NCI-H2107 treated with DMSO at 0.1 percent for 48 hours (cell line): Measurements from ENCODE around the gene GRB7.
"Not testable (repeated sequence)": the region's sequence is repeated elsewhere in the genome, so short reads cannot be mapped to it uniquely, and the experiment has no call there.

ENCODE experiments used
- DNase-seq: peaks from one replicate; lab custom pipeline; 2025; ENCODE audit not compliant: unreplicated experiment; lab: John Stamatoyannopoulos, UW

Gene GRB7

DNA sequence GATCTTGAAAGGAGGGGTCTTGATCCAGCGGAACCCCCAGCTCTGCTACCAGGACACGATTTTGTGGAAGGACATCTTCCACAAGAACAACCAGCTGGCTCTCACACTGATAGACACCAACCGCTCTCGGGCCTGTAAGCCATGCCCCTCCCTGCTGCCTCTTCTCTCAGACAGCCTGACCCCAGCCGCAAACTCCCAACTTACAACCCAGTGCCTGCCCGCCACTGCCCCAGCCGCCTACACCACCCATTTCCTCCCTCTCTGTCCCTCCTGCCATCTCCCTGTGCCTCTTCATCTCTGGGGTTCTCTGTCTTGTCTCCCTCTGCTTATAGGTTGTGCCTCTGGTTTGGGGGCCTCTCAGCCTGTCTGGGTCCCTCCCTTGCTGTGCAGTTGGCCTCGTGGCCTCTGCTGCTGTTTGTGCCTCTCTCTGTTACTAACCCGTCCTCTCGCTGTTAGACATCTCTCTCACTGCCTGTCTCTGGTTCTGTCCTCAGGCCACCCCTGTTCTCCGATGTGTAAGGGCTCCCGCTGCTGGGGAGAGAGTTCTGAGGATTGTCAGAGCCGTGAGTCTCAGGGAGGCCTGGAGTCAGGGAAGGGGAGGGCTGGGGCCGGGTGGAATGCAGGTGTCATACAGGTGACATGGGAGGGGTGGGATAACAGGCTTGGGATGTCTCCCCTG lies 28.3 kb upstream of the GRB7 start:
- DNase-seq: no peak

DNA sequence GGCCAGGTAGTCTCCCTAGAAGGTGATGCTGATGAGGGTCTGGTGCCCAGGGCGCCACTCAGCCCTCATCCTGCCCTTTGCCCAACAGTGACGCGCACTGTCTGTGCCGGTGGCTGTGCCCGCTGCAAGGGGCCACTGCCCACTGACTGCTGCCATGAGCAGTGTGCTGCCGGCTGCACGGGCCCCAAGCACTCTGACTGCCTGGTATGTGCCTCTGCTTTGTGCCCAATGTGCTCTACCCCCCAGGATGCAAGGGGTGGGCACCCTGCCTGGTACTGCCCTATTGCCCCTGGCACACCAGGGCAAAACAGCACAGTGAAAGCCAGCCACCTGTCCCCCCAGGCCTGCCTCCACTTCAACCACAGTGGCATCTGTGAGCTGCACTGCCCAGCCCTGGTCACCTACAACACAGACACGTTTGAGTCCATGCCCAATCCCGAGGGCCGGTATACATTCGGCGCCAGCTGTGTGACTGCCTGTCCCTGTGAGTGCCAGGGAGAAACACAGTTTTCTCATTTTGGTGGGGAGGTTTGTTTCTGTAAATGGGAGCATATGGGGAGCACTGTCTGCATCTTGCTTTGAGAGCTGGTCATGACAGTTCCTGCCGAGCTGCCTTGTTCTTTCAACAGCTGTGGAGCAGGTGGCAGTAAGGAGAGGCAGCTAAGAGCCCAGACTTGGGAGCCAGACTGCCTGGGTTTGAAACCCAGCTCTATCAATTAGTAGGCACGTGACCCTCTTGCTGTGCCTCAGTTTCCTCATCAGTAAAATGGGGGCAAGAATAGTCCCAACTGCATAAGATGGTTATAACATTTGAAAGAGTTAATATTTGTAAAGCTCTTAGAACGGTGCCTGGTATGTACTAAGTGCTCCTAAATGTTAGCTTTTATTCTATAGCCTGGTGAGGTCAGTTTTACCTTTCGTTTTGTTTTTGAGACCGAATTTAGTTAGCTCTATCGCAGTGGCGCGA lies 27.5 kb upstream of the GRB7 start:
- DNase-seq: no peak

DNA sequence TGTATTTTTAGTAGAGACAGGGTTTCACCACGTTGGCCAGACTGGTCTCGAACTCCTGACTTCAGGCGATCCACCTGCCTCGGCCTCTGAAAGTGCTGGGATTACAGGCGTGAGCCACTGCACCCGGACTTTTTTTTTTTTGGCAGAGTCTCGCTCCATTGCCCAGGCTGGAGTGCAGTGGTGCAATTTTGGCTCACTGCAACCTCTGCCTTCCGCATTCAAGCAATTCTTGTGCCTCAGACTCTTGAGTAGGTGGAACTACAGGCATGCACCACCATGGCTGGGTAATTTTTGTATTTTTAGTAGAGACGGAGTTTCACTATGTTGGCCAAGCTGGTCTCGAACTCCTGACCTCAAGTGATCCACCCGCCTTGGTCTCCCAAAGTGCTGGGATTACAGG lies 26.7 kb upstream of the GRB7 start:
- not testable (repeated sequence) for DNase-seq

DNA sequence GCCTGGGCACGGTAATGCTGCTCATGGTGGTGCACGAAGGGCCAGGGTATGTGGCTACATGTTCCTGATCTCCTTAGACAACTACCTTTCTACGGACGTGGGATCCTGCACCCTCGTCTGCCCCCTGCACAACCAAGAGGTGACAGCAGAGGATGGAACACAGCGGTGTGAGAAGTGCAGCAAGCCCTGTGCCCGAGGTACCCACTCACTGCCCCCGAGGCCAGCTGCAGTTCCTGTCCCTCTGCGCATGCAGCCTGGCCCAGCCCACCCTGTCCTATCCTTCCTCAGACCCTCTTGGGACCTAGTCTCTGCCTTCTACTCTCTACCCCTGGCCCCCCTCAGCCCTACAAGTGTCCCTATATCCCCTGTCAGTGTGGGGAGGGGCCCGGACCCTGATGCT lies 25.9 kb upstream of the GRB7 start:
- no peak for DNase-seq

DNA sequence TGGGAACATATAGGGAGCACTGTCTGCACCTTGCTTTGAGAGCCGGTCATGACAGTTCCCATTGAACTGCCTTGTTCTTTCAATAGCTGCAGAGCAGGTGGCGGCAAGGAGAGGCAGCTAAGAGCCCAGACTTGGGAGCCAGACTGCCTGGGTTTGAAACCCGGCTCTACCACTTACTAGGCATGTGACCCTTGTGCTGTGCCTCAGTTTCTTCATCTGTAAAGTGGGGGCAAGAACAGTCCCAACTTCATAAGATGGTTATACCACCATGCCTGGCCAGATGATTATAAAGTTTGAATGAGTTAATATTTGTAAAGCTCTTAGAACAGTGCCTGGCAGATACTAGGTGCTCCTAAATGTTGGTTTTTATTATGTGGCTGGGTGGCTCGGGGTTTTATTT lies 23.5 kb upstream of the GRB7 start:
- no peak for DNase-seq

DNA sequence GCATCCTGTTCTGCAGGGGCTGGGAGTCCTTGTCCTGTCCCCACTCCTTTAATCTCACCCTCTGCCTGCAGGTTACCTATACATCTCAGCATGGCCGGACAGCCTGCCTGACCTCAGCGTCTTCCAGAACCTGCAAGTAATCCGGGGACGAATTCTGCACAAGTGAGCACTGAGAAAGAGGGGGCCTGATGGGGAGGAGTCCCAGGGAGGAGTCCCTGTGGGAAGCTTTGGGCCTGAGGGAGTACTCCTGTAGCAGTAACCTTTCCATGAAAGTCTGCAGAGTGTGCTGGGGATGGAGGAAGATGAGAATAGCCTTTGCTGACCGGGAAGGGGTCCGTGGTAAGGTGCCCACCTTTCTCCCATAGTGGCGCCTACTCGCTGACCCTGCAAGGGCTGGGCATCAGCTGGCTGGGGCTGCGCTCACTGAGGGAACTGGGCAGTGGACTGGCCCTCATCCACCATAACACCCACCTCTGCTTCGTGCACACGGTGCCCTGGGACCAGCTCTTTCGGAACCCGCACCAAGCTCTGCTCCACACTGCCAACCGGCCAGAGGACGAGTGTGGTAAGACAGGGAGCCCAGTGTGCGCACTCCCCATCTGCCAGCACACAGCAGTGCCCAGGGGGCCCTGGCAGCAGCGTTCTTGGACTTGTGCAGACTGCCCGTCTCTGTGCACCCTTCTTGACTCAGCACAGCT lies 22.2 kb upstream of the GRB7 start:
- DNase-seq: no peak

DNA sequence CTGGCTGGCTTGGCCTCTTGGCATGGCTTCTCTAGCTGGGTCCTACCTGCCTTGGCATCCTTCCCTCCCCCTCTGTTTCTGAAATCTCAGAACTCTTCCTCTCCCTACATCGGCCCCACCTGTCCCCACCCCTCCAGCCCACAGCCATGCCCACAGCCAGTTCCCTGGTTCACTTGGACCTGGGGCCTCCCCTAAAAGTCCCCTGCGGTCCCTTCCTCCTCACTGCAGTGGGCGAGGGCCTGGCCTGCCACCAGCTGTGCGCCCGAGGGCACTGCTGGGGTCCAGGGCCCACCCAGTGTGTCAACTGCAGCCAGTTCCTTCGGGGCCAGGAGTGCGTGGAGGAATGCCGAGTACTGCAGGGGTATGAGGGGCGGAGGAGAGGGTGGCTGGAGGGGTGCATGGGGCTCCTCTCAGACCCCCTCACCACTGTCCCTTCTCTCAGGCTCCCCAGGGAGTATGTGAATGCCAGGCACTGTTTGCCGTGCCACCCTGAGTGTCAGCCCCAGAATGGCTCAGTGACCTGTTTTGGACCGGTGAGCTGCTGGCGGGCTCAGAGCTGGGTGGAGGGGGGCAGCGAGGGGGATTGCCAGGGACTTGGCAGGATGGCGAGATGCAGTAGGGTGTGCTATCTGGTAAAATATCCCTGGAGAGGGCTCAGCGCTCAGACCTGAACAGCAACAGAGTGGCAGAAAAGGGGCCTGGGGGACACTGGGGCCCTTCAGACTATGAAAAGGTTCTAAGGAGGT lies 21.5 kb upstream of the GRB7 start:
- DNase-seq: no peak

DNA sequence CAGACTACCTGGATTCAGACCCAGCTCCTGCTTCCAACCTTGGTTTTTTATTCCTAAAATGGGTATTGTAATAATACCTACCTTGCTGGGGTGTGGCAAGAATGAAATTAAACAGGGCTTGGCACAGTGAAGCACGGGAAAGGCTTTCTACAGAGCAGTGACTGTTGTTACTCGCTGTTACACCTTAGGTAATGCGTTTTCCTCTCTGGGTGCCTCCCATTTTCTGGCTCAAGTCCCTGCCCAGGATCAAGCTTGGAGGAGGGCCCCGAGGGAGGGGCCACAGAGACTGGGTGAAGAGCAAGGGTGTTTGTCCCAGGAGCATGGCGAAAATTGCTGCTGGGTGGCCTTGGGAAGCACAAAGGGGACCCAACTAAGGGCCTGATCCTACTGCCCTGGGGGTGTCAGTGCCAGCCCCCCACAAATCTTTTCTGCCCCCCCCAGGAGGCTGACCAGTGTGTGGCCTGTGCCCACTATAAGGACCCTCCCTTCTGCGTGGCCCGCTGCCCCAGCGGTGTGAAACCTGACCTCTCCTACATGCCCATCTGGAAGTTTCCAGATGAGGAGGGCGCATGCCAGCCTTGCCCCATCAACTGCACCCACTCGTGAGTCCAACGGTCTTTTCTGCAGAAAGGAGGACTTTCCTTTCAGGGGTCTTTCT lies 20.7 kb upstream of the GRB7 start:
- no peak for DNase-seq

DNA sequence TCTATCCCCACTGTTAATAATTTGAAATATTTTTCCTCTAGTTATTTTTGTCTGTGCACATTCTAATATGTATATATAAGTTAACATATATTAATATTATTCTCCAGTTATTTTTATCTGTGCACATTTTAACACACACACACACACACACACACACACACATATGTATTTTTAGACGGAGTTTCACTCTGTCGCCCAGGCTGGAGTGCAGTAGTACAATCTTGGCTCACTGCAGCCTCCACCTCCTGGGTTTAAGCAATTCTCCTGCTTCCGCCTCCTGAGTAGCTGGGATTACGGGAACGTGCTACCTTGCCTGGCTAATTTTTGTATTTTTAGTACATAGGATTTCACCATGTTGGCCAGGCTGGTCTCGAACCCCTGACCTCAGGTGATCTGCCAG lies 20.1 kb upstream of the GRB7 start:
- DNase-seq: no peak

DNA sequence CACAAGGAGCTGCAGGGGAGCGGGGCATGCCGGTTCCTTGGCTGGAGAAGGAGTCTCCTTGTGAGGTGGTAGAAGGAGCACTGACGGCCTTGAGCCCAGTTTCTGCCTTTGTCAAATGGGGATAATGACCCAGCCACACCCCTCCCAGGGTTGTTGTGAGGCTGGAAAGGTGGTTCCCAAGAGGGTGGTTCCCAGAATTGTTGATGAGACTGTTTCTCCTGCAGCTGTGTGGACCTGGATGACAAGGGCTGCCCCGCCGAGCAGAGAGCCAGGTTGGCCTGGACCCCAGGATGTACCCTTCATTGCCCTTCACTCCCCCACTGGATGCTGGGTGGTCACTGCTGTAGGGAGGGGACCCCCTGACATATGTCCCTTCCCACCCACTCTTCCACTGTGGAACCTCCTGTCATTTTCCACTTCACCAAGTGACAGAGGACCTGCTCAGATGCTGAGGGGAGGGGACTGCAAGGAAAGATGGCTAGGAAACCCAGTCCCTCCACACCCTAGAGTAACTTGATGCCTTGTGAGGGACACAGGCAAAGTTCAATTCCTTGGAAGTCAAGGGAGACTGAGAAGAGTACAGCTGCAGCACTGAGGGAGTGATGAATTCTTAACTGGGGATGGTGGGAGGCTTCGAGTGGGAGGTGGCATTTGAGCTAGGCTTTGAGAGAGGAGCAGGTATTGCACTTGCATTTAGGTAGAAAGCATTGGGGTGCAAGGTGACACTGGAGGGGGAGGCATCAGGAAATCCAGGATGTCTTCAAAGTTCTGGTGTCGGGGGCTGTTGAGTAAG lies 18.0 kb upstream of the GRB7 start:
- no peak for DNase-seq

DNA sequence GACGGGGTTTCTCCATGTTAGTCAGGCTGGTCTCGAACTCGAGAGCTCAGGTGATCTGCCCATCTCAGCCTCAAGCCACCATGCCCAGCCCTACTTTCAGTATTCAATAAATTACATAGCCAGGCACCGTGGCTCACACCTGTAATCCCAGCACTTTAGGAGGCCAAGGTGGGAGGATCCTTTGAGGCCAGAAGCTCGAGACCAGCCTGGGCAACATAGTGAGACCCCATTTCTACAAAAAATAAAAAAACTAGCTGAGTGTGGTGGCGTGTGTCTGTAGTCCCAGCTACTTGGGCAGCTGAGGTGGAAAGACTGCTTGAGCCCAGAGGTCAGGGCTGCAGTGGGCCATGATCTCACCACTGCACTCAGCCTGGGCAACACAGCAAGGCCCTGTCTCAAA lies 15.6 kb upstream of the GRB7 start:
- DNase-seq: no peak

DNA sequence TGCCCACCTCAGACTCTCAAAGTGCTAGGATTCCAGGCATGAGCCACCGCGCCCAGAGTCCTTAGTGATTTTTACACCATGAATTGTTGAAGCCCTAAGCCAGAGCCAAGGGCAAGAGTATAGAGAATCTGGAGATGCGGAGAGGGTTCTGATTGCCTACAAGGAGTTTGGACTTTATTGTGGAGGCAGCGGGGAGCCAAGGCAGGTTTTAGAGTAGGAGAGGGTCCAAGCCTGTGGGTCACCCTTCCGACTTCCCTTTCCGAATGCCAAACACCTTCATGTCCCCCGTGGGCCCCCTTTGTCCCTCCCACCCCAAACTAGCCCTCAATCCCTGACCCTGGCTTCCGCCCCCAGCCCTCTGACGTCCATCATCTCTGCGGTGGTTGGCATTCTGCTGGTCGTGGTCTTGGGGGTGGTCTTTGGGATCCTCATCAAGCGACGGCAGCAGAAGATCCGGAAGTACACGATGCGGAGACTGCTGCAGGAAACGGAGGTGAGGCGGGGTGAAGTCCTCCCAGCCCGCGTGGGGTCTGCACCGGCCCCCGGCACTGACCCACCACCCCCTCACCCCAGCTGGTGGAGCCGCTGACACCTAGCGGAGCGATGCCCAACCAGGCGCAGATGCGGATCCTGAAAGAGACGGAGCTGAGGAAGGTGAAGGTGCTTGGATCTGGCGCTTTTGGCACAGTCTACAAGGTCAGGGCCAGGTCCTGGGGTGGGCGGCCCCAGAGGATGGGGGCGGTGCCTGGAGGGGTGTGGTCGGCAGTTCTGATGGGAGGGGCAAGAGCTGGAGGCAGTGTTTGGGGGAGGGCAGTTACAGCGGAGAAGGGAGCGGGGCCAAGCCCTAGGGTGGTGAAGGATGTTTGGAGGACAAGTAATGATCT lies 14.5 kb upstream of the GRB7 start:
- DNase-seq: no peak

DNA sequence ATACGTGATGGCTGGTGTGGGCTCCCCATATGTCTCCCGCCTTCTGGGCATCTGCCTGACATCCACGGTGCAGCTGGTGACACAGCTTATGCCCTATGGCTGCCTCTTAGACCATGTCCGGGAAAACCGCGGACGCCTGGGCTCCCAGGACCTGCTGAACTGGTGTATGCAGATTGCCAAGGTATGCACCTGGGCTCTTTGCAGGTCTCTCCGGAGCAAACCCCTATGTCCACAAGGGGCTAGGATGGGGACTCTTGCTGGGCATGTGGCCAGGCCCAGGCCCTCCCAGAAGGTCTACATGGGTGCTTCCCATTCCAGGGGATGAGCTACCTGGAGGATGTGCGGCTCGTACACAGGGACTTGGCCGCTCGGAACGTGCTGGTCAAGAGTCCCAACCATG lies 13.0 kb upstream of the GRB7 start:
- no peak for DNase-seq

DNA sequence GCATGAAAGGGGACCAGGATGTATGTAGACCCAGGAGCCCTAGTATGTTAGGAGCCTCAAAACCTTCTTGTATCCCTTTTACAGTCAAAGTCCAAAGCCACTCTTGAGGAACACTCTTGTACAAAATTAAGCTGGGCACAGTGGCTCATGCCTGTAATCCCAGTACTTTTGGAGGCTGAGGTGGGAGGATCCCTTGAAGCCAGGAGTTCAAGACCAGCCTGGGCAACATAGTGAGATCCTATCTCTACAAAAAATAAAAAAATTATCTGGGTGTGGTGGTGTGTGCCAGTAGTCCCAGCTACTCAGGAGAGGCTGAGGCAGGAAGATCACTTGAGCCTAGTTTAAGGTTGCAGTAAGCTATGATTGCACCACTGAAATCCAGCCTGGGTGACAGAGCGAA lies 11.8 kb upstream of the GRB7 start:
- DNase-seq: not testable (repeated sequence)

DNA sequence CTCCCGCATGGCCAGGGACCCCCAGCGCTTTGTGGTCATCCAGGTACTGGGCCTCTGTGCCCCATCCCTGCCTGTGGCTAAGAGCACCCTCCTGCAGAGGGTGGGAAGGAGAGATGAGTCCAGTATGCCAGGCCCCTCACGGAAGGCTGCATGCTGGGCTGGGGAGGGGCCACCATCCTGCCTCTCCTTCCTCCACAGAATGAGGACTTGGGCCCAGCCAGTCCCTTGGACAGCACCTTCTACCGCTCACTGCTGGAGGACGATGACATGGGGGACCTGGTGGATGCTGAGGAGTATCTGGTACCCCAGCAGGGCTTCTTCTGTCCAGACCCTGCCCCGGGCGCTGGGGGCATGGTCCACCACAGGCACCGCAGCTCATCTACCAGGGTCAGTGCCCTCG lies 11.1 kb upstream of the GRB7 start:
- DNase-seq: no peak

DNA sequence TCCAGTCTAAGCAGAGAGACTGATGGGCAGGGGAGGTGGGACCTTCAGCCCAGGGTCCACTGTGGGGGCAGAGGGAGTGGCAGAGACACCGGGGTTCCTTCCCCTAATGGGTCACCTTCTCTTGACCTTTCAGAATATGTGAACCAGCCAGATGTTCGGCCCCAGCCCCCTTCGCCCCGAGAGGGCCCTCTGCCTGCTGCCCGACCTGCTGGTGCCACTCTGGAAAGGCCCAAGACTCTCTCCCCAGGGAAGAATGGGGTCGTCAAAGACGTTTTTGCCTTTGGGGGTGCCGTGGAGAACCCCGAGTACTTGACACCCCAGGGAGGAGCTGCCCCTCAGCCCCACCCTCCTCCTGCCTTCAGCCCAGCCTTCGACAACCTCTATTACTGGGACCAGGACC lies 10.2 kb upstream of the GRB7 start:
- DNase-seq: no peak

DNA sequence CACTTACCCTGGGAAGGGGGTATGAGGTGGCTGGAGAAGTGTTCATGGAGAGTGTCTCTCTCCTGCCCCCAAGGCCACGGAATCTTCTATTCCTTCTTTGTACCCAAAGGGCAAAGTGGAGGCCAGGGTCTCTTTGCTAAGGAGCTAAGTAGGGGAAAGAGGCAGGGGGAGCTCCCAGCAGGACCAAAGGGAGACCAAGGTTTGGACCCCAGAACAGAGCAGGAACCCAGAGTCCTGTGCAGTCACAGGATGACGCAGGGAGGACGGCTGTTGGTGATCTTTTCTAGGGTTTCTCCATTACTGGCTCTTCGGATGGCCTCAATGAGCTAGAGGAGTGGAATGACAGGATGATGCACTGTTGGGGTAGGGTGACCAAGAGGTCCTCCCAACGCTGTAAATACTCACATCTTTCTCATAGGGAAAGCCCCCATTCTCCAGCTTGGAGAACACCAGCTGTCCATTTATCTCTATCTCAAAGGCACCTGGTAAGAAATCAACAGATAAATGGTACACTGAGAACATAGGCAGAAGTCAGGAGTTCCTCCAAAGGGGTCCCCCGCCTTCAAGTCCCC lies 8.4 kb upstream of the GRB7 start:
- DNase-seq: no peak

DNA sequence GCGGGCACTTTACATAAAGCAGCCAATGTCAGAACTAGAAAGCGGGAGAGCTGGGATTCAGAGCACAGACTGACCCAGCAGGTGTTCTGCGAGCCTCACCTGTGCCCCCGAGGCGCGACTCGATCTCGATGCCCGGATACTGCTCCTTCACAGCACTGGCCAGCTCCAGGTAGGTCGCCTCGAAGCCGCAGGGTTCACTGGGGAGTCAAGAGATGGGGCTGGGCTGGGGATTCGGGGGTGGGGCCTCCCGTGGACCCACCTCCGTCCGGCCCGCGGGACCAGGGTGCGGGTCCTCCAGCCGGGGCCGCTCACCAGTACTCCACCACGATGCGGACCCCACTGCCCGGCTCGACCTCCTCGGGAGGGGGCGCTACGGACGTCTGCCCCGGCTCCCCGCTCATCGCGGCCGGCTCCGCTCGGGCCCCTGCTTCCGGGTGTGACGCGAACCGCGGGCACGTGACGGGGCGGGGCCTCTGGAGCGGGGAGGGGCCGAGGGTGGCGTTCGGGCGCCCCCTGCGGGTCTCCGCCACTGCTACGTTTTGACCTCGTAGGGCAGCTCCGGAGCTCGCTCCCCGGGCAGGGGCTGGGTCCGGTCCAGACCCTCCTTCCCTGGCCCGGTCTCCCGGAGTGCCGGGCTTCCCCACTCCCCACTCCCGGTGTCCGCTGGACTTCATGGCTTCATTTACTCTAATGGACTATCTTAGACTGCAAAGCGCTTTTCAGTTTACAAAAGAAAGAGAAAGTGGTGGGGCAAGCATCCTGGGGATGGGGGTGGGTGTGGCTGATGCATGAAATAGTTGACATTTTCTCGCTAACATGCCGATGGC lies 7.4 kb upstream of the GRB7 start, which contains the start of gene MIEN1:
Gene MIEN1, minus strand, starts transcription at position 438 of the 827 bp plus-strand sequence. Its CDS starts 37 bp downstream, at position 401.
- no peak for DNase-seq
